Dendritic cell treated with granulocyte-macrophage colony-stimulating factor and Interleukin-4, amounts not matched to agents 40 ng/mL and 50 ng/mL, for 4 days (primary cell): ENCODE measurements around the gene AQP7.

Experiments
- H3K27ac Mint-ChIP-seq: one replicate; pipeline ENCODE4 v1.8.0; 2022; ENCODE audit warnings: mild to moderate bottlenecking, mixed read lengths
- H3K27me3 Mint-ChIP-seq: one replicate; pipeline ENCODE4 v1.8.0; 2022; ENCODE audit warnings: mild to moderate bottlenecking, mixed read lengths
- H3K36me3 Mint-ChIP-seq: one replicate; pipeline ENCODE4 v1.8.0; 2022; ENCODE audit warnings: low read depth, mixed read lengths
- H3K4me1 Mint-ChIP-seq: one replicate; pipeline ENCODE4 v1.8.0; 2022; ENCODE audit warnings: low read depth, mixed read lengths
- H3K4me3 Mint-ChIP-seq: one replicate; pipeline ENCODE4 v1.8.0; 2022; ENCODE audit warnings: mild to moderate bottlenecking, moderate library complexity, mixed read lengths
- H3K9me3 Mint-ChIP-seq: one replicate; pipeline ENCODE4 v1.8.0; 2022; ENCODE audit warnings: mixed read lengths
- intact Hi-C: fragments of 100-400 bp; cut with micrococcal nuclease; formaldehyde crosslinking; loops from one replicate; pipeline ENCODE4 v1.15.0; 2022

Gene AQP7

DNA sequence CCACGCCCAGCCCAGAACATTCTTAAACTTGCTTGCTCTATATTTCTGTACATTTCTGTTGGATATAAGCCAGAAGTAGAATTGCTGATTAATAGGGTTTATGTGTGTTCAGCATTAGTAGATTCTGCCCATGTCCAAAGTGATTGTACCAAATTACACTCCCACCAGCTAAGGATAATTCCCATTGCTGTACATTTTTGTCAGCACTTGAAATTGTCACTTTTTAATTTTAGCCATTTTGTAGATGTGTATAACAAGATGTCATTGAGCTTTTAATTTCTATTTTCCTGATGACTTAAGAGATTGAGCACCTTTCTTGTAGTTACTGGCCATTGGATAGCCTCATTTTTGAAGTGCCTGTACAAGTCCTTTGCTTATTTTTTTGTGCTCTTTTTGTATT lies 46.4 kb downstream of the AQP7 start:
- intact Hi-C loops, result no loop called here
- Mint-ChIP-seq H3K9me3 (no peaks in the 10 kb centered on the region), H3K27ac (no peak overlapping the region)

DNA sequence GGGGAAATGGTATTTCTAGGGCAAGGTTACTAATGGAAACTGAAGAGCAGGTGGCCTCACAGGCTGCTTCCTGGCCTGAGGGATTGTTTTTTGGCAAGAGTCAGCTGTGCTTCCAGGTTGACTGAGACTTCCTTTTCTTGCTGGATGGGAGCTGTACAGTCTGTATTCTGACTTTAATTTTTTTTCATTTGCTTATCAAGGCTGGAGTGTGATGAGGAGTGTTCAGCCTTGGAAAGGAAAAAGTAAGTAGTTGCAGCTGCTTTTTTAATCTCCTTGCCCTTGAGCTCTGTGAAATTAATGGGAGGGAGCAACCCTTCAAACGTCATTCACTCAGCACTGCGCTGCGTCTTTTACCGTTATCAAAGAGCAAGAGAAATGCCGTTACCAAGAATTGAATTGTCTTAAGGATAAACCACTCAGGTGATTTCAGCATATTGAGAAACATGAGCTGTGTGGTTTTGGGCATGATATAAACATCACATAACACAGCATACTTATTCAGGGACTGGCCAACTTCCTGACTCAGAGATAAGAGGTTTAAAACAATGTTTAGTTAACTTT lies 47.6 kb downstream of the AQP7 start:
- Mint-ChIP-seq H3K27me3 (no peaks in the 10 kb centered on the region), H3K4me3 (no peak overlapping the region), H3K27ac (no peak overlapping the region), H3K36me3 (peaks cover 86% of the 10 kb centered on the region), H3K9me3 (no peaks in the 10 kb centered on the region), H3K4me1 (peaks cover 9% of the 10 kb centered on the region)
- intact Hi-C loops, result no loop called here

More for the DNA sequence above, 46.4 kb downstream of the AQP7 start:
- Mint-ChIP-seq H3K36me3 (peaks cover 81% of the 10 kb centered on the region), H3K4me3 (no peak overlapping the region), H3K4me1 (peaks cover 9% of the 10 kb centered on the region), H3K27me3 (no peaks in the 10 kb centered on the region)

DNA sequence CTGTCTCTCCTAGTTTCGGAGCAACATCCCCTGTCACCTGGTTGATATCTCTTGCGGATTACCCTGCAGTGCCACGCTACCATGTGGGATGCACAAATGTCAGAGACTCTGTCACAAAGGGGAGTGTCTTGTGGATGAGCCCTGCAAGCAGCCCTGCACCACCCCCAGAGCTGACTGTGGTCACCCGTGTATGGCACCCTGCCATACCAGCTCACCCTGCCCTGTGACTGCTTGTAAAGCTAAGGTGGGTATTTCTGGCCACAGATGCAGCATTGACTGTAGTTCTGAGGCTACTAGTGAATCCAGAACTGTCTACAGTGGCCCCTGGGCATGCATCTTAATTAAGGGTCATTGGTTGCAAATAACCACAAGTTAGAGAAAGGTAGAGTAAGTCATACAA lies 50.8 kb downstream of the AQP7 start:
- Mint-ChIP-seq H3K4me3 (no peak overlapping the region), H3K9me3 (no peaks in the 10 kb centered on the region), H3K36me3 (peaks cover 95% of the 10 kb centered on the region), H3K27ac (no peak overlapping the region), H3K4me1 (peaks cover 9% of the 10 kb centered on the region), H3K27me3 (no peaks in the 10 kb centered on the region)
- intact Hi-C loops, result no loop called here

DNA sequence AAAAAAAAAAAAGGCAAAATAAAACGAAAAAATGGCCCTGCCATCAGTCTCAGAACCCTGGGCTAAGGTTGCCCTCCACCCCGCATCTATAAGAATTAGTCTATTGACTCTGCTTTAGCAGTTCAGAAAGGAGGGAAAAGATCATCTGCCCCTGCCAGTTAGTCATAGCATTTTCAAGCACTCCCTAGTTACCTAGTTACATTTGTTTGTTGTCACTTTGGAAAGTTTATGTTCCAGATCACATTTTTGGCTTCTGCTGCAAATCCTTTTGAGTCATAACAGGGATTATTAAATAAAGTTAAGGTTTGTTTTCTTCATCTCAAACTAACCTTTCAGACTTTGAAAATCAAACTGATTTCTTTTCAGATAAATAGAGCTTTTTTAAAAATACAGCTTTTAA lies 52.1 kb downstream of the AQP7 start:
- Mint-ChIP-seq H3K9me3 (no peaks in the 10 kb centered on the region), H3K4me1 (peaks cover 9% of the 10 kb centered on the region), H3K27ac (no peak overlapping the region), H3K4me3 (no peak overlapping the region), H3K27me3 (no peaks in the 10 kb centered on the region), H3K36me3 (peaks cover 95% of the 10 kb centered on the region)
- intact Hi-C loops, result no loop called here

DNA sequence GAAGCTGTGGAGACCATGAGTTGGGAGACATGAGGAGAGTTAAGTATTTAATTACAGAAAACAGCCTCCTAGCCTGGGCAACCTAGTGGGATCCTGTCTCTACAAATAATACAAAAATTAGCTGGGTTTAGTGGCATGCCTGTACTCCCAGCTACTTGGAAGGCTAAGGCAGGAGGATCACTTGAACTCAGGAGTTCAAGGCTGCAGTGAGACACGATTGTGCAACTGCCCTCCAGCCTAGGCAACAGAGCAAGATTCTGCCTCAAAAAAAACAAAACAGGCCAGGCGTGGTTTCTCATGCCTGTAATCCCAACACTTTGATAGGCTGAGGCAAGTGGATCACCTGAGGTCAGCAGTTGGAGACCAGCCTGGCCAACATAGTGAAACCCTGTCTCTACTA lies 52.6 kb downstream of the AQP7 start:
- H3K27me3 Mint-ChIP-seq, result no peaks in the 10 kb centered on the region
- intact Hi-C loops, result no loop called here
- no peak overlapping the region for H3K27ac Mint-ChIP-seq
- no peak overlapping the region for H3K4me3 Mint-ChIP-seq
- H3K4me1 Mint-ChIP-seq, result peaks cover 9% of the 10 kb centered on the region
- no peaks in the 10 kb centered on the region for H3K9me3 Mint-ChIP-seq
- peaks cover 95% of the 10 kb centered on the region for H3K36me3 Mint-ChIP-seq

DNA sequence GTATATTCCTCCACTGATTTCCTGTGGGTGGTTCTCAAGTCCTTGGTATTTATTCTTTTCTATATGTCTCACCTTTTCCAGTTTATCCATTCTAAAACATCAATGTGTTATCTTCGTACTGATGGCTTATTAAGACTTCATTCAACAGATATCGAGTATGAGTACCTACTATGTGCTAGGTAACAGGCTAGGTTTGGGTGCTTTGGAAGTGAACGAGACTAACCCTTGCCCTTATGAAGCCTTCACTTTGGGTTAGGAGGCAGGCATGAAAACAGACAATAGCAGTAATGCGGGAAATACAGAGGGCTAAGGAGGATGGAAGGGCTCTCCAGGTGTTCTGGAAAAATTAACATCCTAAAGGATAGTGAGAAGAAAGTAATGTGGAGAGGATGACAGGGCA lies 53.4 kb downstream of the AQP7 start:
- Mint-ChIP-seq H3K27ac (no peak overlapping the region), H3K4me3 (no peak overlapping the region), H3K36me3 (peaks cover 95% of the 10 kb centered on the region), H3K9me3 (no peaks in the 10 kb centered on the region), H3K4me1 (peaks cover 9% of the 10 kb centered on the region), H3K27me3 (no peaks in the 10 kb centered on the region)
- intact Hi-C loops, result no loop called here

DNA sequence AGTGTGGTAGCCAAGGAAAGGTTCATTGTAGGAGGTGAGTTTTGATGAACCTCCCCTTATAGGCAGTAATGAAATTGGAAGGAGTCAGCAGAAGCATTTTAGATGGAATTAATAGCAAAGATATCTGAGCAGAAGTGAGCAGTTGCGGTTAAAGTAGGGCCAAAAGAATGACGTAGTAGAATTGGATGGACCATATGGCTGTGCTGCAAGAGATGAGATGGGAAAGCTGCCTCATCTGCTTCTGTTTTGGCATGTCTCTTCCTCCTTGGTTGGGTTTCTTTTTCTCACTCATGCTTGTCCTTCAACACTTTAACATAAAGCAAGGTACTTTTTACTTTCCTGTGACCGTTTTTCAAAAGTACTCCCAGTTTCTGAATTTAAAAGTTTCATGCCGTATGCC lies 55.8 kb downstream of the AQP7 start:
- H3K36me3 Mint-ChIP-seq, result peaks cover 95% of the 10 kb centered on the region
- no peaks in the 10 kb centered on the region for H3K9me3 Mint-ChIP-seq
- H3K4me1 Mint-ChIP-seq, result no peaks in the 10 kb centered on the region
- no peaks in the 10 kb centered on the region for H3K27me3 Mint-ChIP-seq
- H3K4me3 Mint-ChIP-seq, result no peak overlapping the region
- intact Hi-C loops, result no loop called here
- H3K27ac Mint-ChIP-seq, result no peak overlapping the region

DNA sequence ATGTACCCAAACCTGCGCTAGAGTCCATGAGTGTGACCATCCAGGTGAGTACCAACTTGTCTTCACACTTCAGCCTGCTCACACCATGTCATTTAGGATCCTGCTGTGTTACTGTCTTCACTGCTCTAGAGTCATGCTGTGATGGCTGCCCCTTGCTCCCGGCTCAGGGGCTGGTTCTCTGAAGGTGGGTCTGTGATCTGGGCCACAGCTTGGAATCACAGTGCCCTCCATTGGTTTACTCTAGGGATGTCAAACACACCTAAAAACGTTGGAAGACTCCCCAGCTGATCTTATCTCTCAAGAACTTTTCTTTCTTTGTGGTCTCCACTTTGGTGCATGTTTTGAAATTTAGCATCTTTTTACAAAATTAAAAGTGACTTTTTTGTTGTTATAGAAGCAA lies 58.2 kb downstream of the AQP7 start:
- Mint-ChIP-seq H3K4me1 (no peaks in the 10 kb centered on the region), H3K9me3 (no peaks in the 10 kb centered on the region), H3K36me3 (peaks cover 98% of the 10 kb centered on the region), H3K27ac (no peak overlapping the region), H3K4me3 (no peak overlapping the region), H3K27me3 (no peaks in the 10 kb centered on the region)
- intact Hi-C loops, result no loop called here

DNA sequence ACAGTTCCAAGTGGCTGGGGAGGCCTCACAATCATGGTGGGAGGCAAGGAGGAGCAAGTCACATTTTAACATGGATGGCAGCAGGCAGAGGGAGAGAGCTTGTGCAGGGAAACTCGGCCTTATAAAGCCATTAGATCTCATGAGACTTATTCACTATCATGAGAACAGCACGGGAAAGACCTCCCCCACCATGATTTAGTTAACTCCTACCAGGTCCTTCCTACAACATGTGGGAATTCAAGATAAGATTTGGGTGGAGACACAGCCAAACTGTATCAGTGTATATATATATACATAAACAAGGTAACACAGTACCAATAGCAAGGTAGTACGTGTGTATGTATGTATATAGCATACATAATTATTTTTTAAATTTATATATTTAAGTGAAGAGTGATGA lies 61.2 kb downstream of the AQP7 start:
- Mint-ChIP-seq H3K9me3 (no peaks in the 10 kb centered on the region), H3K4me3 (no peak overlapping the region), H3K27ac (no peak overlapping the region), H3K4me1 (no peaks in the 10 kb centered on the region), H3K27me3 (no peaks in the 10 kb centered on the region), H3K36me3 (peaks cover 98% of the 10 kb centered on the region)
- intact Hi-C loops, result no loop called here

DNA sequence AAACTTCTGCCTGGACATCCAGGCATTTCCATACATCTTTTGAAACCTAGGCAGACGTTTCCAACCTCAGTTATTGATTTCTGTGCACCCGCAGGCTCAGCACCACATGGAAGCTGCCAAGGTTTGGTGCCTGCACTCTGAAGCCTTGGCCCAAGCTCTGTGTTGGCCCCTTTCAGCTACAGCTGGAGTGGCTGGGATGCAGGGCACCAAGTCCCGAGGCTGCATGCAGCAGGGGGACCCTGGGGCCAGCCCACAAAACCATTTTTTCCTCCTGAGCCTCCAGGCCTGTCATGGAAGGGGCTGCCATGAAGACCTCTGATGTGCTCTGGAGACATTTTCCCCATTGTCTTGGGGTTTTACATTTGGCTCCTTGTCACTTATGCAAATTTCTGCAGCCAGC lies 62.2 kb downstream of the AQP7 start:
- Mint-ChIP-seq H3K36me3 (peaks cover 98% of the 10 kb centered on the region), H3K27ac (no peak overlapping the region), H3K9me3 (no peaks in the 10 kb centered on the region), H3K4me3 (no peak overlapping the region), H3K4me1 (no peaks in the 10 kb centered on the region), H3K27me3 (no peaks in the 10 kb centered on the region)
- intact Hi-C loops, result no loop called here
